ENCODE results near the gene RFX1.

The RFX1 gene

GRCh38 chr19:13985771-13986347 lies 20.3 kb downstream of the RFX1 start:
- no peak for TF ChIP-seq REST (IDR thresholded peaks at IDR 0.05; ENCODE audit: low read depth)
- TF ChIP-seq RAD21 (IDR thresholded peaks at IDR 0.05; ENCODE audit: low read depth), result no peak
- TF ChIP-seq YY1 (IDR thresholded peaks at IDR 0.05; ENCODE audit: low read depth), result no peak
- peak; percentile 91 for TF ChIP-seq USF1 (IDR thresholded peaks at IDR 0.05)

GRCh38 chr19:13984875-13985741 lies 21.0 kb downstream of the RFX1 start:
- TF ChIP-seq NFIC (IDR thresholded peaks at IDR 0.05) (no peak), USF1 (IDR thresholded peaks at IDR 0.05) (no peak), REST (IDR thresholded peaks at IDR 0.05; ENCODE audit: low read depth) (no peak)

GRCh38 chr19:13984186-13984585 lies 21.9 kb downstream of the RFX1 start:
- no peak for TF ChIP-seq TAF1 (IDR thresholded peaks at IDR 0.05; ENCODE audit: low read depth)

- TF ChIP-seq USF1 (IDR thresholded peaks at IDR 0.05) (no peak), FOXM1 (IDR thresholded peaks at IDR 0.05; ENCODE audit: borderline replicate concordance, low read depth) (no peak), YY1 (IDR thresholded peaks at IDR 0.05; ENCODE audit: low read depth) (no peak), EP300 (IDR thresholded peaks at IDR 0.05; ENCODE audit: borderline replicate concordance) (no peak), RAD21 (IDR thresholded peaks at IDR 0.05; ENCODE audit: low read depth) (no peak), NFIC (IDR thresholded peaks at IDR 0.05) (no peak), MAX (IDR thresholded peaks at IDR 0.05) (no peak), ZBTB7A (IDR thresholded peaks at IDR 0.05; ENCODE audit: low read depth) (no peak), CEBPB (IDR thresholded peaks at IDR 0.05) (no peak), REST (IDR thresholded peaks at IDR 0.05; ENCODE audit: low read depth) (no peak), TAF1 (IDR thresholded peaks at IDR 0.05; ENCODE audit: low read depth) (no peak), TEAD4 (IDR thresholded peaks at IDR 0.05) (no peak), CREB1 (IDR thresholded peaks at IDR 0.05; ENCODE audit: low read depth) (no peak), TCF12 (IDR thresholded peaks at IDR 0.05; ENCODE audit: low read depth) (no peak), EGR1 (IDR thresholded peaks at IDR 0.05) (no peak)
These were observed 22.8 kb downstream of the RFX1 start for GRCh38 chr19:13983213-13983889.

Measured in Ishikawa (cell line).